ENCODE data around the gene SPART.

DNA sequence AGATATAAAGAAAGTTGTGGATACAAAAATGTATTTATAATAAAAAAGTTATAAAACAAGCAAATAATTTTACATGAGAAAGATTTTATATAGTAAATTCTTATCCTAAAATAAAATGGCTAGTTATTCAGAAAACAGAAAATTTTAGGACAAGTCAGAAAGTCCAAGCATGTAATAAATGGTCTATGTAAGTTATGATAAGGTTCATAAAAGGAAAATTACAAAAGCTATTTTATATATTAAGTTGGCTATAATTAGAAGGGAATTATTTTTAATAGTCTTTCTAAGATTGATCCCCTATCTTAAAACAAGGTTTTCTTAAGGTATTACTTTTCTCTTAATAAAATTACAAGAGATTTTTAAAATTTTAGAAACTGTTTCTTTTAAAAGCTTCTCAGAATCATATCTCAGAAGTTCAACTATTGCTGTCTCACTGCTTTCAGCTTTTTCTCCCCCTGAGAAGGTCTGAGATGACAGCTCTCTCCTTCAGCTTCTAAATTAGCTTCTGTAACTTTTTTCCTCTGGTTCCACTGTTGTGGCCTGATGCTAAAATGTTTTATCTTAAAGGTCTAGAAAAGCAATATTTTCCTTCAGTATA is 57.3 kb downstream of the SPART start:
- TF ChIP-seq POLR2AphosphoS5 (IDR thresholded peaks at IDR 0.05) (no peak), POLR2A (IDR thresholded peaks at IDR 0.05) (no peak)
